ENCODE measurements around the gene MTCL1. TPM values are rescaled to one million over a fixed set of nuclear protein-coding genes. Genes with fewer than 3 reads are reported as not detected.

Gene MTCL1
- polyA plus RNA-seq (2011; rRNA removed), result 54.5 and 56.6 TPM in 2 replicates
- 119 and 120 TPM in 2 replicates for polyA minus RNA-seq (2011; rRNA and poly(A)+ RNA removed)

DNA sequence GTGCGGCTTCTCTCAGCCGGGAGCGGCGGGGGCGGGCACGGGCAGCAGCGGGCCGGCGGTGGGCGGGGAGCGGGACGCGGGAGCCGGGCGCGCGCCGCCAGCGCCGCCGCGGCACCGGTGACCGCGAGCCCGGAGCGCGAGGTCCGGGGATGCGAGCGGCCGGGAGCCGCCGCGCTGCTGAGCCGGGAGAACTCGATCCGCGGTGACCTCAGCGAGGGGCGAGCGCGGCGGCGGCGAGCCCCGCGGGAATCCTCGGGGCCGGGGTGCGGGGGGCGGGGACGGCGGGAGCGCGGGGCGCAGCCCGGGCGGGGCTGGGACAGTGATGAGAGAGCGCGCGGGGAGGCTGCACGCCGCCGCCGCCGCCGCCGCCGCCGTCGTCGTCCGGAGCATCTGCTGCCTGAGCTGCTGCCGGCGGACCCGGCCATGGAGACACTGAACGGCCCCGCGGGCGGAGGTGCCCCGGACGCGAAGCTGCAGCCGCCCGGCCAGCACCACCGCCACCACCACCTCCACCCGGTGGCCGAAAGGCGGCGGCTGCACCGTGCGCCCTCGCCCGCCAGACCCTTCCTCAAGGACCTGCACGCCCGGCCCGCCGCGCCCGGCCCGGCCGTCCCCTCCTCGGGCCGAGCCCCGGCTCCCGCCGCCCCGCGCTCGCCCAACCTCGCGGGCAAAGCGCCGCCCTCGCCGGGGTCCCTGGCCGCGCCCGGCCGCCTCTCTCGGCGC, at the start of gene MTCL1:
TSS of gene MTCL1 (plus strand) at position 319 of the 723 bp plus-strand sequence. CDS start at position 424, 105 bp downstream.
- POLR2A ChIA-PET, result interaction anchor here (1.1 to 2.0 kb wide), 4 partner anchors 42 to 312 kb away, joined by 3 to 16 read pairs (median 6); no protein-coding TSS in a partner anchor
- H3K4me3 ChIP-seq (ENCODE audit: low read depth, low read length), result peak within 1 kb of the TSS; percentile 82
- TF ChIP-seq, protein P1, sequence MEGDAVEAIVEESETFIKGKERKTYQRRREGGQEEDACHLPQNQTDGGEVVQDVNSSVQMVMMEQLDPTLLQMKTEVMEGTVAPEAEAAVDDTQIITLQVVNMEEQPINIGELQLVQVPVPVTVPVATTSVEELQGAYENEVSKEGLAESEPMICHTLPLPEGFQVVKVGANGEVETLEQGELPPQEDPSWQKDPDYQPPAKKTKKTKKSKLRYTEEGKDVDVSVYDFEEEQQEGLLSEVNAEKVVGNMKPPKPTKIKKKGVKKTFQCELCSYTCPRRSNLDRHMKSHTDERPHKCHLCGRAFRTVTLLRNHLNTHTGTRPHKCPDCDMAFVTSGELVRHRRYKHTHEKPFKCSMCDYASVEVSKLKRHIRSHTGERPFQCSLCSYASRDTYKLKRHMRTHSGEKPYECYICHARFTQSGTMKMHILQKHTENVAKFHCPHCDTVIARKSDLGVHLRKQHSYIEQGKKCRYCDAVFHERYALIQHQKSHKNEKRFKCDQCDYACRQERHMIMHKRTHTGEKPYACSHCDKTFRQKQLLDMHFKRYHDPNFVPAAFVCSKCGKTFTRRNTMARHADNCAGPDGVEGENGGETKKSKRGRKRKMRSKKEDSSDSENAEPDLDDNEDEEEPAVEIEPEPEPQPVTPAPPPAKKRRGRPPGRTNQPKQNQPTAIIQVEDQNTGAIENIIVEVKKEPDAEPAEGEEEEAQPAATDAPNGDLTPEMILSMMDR (IDR thresholded peaks at IDR 0.05; ENCODE audit: low read depth, low read length), result no peak
- H3K27me3 ChIP-seq (ENCODE audit: control insufficient read depth, insufficient read depth, low read length), result no peaks in the 10 kb centered on the region
- no peaks in the 10 kb centered on the region; the same call in 1 of the 2 replicates for H3K9me3 ChIP-seq (ENCODE audit: control insufficient read depth, insufficient read depth, low read length)
- no peak for DNase-seq (ENCODE audit: low read depth, low spot score)
- CTCF ChIA-PET, result interaction anchor here (0.8 to 1.3 kb wide), 2 partner anchors 9 to 282 kb away, joined by 3 to 4 read pairs; no protein-coding TSS in a partner anchor
- H3K27ac ChIP-seq (ENCODE audit: low read depth, low read length), result peak within 1 kb of the TSS; percentile 87

DNA sequence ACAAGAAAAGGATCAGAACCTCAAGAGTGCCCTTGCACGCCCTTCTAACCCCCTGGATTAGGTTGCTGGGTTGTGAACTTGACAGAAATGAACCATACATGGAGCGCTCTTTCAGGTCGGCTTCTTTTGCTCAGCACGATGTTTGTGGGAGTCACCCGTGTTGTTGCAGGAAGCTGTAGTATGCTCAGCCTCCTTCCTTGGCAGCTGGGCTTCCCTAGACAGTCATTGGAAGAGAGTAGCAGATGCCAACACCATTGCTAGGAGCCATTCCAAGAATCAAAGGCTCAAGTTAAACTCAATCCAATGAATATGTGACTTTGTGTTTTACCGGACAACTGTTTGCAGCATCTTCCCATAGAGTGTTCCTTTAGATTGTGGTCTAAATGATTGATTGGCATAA, 49.1 kb upstream of the MTCL1 start:
- Histone ChIP-seq H3K9me3 (ENCODE audit: control insufficient read depth, insufficient read depth, low read length) (peaks cover 15% of the 10 kb centered on the region), H3K27me3 (ENCODE audit: control insufficient read depth, insufficient read depth, low read length) (no peaks in the 10 kb centered on the region), H3K27ac (ENCODE audit: low read depth, low read length) (no peak overlapping the region), H3K4me3 (ENCODE audit: low read depth, low read length) (no peak overlapping the region)
- ChIA-PET POLR2A (no interaction called here), CTCF (interaction anchor here (0.6 to 5.2 kb wide), 6 partner anchors 40 to 331 kb away, joined by 3 to 67 read pairs (median 7); no protein-coding TSS in a partner anchor)
- TF ChIP-seq, protein P1 (IDR thresholded peaks at IDR 0.05; ENCODE audit: low read depth, low read length), result no peak
- DNase-seq (ENCODE audit: low read depth, low spot score), result no peak

DNA sequence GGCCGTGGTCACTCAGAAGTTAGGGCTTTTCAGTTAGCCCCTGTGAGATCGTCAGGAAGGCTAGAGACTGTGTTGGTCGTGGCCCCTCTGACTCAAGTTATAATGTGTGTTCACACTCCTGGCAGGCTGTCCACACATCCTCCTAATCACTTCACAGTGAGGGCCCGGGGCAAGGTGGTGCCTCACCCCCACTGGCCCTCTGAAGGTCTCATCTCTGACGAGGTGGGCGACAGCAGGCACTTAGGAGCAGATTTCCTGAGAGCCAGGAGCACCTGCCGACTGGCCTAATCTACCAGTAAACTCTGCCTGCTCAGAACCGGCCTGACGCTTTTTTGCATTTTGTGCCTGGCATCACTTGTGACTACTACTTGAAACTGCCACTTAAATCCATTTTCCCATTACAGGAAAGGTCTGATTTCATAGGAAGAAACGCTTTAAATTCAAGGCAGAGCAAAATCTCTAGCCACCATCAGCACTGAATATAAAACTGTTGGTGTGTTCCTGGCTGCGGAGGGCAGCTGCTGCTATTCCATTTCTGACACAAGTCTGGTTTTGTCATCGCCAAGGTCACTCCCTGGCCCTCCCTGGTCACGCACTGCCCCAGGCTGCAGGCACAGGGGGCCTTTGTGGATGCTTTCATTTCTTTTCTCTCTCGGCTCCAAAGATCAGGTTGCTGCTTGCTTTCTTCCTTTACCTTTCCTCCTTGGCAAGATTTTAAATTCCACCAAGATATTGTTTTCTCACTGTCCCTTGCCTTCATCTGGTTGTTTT, 48.1 kb upstream of the MTCL1 start:
- CTCF ChIA-PET, result interaction anchor here (2.5 to 4.9 kb wide), 2 partner anchors 39 to 326 kb away, joined by 10 to 31 read pairs; no protein-coding TSS in a partner anchor
- Histone ChIP-seq H3K27ac (ENCODE audit: low read depth, low read length) (no peak overlapping the region), H3K9me3 (ENCODE audit: control insufficient read depth, insufficient read depth, low read length) (peaks cover 15% of the 10 kb centered on the region), H3K27me3 (ENCODE audit: control insufficient read depth, insufficient read depth, low read length) (no peaks in the 10 kb centered on the region), H3K4me3 (ENCODE audit: low read depth, low read length) (no peak overlapping the region)
- no peak for DNase-seq (ENCODE audit: low read depth, low spot score)
- POLR2A ChIA-PET, result no interaction called here
- TF ChIP-seq, protein P1 (IDR thresholded peaks at IDR 0.05; ENCODE audit: low read depth, low read length), result no peak

DNA sequence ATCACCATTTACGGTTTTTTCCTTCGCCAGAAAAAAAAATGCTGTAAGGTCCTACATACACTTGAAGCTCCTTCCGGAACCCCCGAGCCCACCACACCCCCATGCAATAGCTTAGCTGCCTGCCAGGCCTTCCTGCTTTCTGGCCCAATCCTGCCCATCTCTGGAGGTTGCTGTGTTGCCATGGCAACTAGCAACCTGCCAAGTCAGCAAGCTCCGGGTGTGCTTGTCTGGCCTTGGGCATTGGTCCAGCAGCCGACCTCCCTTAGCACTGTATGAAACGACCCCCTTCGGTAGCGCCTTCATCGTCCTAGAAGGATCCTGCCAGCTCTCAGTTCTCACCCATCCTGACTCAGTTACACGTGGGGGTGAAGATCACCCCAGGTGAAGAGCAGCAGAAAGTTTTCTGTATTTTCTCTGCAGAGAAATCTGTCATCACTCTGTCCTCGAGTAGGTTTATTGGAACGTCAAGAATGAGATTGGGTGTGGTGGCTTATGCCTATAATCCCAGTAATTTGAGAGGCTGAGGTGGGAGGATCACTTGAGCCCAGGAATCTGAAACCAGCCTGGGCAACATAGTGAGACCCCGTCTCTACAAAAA, 47.4 kb upstream of the MTCL1 start:
- H3K9me3 ChIP-seq (ENCODE audit: control insufficient read depth, insufficient read depth, low read length), result peaks cover 15% of the 10 kb centered on the region
- CTCF ChIA-PET, result interaction anchor here (2.5 kb wide), 1 partner anchor 38 kb away, joined by 10 read pairs; no protein-coding TSS in a partner anchor
- H3K27ac ChIP-seq (ENCODE audit: low read depth, low read length), result peak overlapping the region; percentile 21
- DNase-seq (ENCODE audit: low read depth, low spot score), result no peak
- no peak overlapping the region for H3K4me3 ChIP-seq (ENCODE audit: low read depth, low read length)
- POLR2A ChIA-PET, result no interaction called here
- H3K27me3 ChIP-seq (ENCODE audit: control insufficient read depth, insufficient read depth, low read length), result no peaks in the 10 kb centered on the region
- TF ChIP-seq, protein P1 (IDR thresholded peaks at IDR 0.05; ENCODE audit: low read depth, low read length), result no peak

Data from AG04450 (cell line).